GM04504 (cell line): ENCODE measurements around the gene MYCBP.

Source experiments
- DNase-seq: peaks from one replicate; pipeline ENCODE4 v3.0.0-alpha.2; 2012; ENCODE audit warnings: low read depth

MYCBP gene

DNA sequence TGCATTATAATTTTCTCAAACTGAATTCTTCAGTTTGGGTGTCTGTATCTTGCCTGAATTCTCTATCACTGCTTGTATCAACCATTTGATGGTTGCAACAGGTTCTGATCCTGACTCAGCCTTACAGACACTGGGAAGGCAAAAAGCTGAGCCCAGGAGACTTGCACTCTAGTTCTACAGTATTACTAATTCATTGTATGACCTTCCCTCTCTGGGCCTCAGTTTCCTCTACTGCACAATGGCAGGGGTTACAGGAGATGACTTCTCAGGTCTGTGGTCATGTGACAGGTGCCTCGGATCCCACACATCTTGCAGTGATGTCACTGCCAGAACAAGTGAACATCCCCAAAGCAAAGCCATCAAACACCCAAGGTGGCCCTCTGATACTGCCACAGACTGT is 52.3 kb downstream of the MYCBP start:
- DNase-seq = no peak

DNA sequence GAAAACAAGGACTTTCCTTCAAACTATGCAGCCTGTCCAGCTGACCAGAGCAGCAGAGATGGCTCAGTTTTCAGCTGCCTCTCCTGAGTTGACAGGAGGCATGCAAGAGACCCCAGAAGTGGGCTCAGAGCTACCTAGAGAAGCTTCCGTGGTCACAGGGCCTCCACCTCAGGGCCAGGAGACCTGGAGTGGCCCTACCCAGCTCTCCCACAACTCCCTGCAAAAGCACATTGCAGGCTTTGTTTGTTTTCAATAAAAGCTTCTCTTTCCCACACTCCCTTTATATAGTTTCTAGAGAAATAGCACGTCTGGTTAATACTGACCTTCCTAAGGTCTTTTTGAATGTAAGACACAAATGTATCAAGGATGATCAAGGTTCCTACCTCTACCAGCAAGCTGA is 53.6 kb downstream of the MYCBP start:
- DNase-seq = no peak

GRCh38 chr1:38819040-38819439 is 54.1 kb downstream of the MYCBP start:
- DNase-seq = no peak

DNA sequence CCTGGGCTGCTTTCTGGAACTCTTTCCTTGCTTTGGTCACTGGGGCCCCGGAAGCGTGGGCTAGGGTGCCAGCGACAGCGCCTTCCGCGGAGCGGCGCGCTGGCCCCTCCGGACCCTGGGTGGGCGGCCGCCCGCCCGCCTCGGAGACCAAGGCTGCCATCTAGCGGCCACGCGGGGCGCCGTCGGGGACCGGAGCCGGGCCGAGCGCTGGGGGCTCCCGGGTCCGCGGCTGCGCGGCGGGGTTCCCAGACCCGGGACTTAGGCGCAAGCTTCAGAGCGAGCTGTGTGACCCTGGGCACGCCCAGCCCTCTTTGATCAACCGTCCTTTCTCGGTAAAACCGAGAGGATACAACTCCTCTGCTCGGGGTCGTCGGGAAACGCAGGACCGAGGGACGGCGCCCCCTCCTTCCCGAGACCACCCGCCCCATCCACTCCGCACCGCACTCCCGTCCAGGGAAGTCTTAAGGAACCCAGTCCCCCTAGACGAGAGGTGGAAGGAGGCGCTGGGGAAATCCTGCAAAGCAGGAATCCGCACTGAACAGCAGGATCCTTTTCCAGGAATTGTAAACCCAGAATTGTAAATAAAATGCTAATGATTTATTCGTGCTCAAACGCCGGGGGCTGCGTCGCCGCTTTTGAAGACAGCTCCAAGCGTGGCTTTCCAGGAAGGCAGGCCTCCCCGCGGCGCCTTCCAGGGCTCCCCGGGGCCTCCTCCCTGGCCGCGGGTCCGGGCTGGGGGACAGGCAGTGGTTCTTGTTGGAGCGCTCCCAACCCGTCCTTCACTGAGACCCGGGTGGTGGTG is 54.8 kb downstream of the MYCBP start:
- no peak for DNase-seq

DNA sequence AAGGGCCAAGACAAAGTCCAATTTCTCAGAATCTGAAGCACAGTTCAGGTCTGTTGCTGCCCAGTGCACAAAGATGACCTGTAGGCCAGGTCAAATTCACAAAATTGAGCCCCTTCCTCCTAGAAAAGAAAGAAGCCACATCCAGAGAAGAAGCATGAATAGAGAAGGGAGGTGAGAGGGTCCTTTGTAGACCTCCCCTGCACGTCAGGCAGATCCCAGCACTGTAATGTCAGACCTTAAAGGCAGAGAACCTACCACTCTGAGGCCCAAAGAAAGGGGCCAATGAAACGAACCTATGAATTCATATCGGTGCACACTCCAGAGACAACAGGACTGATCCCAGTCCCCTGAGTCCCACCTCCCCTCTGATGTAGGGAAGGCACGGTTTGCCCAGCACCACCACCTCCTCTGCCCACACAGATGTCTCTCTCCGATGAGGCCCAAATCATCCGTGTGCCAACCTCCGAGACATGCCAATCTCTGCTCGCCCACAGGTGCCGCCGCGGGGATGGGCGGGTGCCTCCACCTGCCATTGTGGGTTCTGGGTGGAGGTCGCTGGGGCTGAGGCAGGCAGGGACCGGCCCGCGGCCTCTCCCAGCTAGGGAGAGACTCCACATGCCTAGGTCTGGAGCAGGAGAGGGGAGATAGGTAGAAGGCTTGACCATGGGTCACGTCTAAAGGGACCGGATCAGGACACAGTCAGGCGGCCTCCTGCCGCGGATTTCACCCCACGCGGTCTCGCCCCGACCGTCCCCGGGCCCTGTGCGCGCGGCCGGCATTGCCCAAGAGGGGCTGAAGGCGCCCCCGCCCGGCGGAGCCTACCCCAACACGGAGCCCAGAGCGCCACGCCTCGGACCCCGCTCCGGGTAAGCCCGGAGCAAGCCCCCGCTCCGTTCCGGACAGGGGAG is 55.6 kb downstream of the MYCBP start:
- DNase-seq = no peak

DNA sequence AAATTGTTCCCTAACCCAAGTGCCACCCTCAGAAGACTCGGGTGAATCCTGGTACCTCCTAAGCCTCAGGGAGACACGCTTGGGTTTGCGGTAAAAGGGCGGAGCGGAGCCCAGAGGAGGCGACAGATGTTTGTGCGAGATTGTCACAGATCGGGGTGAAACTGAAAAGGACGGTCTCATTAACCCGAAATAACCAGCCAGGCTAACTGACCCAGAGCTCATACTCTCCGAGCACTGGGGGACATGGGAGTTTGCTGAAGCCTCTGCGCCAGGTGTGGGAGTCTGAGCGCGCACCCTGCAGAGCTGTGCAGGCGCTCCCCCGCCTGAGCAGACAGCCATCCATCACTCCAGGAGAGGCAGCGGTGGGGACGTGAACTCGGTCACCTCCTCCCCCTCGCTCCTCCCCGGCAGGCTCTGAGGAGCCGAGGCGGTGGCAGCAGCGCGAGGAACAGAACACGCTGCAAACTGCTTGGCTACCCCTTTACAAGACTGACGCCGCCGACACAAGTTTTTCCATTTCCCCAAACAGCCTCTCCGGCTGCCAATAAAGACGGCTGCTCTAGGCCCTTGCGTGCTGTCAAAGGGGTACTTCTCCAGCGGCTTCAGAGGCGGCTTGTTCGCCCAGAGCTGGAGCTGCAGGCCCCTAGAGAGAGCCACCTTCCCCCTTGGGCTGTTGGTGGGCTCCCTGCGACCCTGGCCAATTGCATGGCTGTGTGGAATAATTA is 57.1 kb downstream of the MYCBP start:
- DNase-seq = no peak

DNA sequence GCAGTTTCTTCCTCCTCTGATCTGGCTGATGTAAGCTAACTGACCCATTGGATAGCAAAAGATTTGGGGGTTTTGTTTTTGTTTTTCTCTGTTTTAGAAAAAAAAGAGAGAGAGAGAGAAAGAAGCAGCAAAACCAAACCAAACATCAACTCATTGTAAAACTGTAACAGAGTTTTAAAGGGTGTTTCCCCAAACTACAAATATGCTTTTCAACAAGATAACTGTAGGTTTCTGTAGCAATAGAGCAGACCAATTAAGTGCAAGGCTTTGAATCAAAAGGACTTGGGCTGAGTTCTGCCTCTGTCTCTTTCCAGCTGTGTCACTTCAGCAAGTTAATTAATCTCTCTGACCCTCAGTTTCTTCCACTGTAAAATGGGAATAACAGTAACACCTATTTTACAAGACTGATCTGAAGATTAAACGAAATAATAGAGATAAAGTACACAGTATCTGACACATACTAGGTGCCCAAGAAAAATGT is 58.1 kb downstream of the MYCBP start:
- no peak for DNase-seq

DNA sequence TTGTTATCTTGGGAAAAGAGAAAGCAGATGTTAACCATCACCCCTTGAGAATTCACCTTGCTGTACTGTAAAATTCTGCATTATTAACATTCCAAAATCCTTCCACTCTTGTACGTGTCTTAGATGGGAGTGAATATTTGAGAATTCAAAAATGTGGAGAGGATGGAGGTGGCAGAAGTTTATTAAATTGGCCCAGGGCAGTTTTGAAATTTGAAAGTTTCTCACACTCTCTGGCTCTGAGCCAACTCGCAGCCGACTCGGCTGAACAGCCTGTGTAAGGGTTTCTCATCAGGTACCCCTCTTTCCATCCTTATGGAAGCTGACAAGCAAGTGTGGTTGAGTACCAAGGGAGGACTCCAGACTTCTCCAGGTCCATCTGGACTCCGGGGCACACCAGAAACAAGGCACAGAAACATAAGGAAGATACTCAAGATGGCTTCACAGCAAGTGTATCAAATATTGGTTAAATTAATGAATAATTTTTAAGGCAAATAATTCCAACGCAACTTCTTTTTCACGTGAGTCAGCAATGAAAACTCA is 58.6 kb downstream of the MYCBP start:
- no peak for DNase-seq

- no peak for DNase-seq
Observed at GRCh38 chr1:38812981-38813380, 60.2 kb downstream of the MYCBP start.
